Measurements from ENCODE around the gene NBPF8. TPM values are rescaled to one million over a fixed set of nuclear protein-coding genes. Genes with fewer than 3 reads are reported as not detected.
"Not testable (repeated sequence)": the region's sequence is repeated elsewhere in the genome, so short reads cannot be mapped to it uniquely, and the experiment has no call there.

NBPF8 gene
- total RNA-seq, 1 donor from 2014 or later, result 14.3 TPM

DNA sequence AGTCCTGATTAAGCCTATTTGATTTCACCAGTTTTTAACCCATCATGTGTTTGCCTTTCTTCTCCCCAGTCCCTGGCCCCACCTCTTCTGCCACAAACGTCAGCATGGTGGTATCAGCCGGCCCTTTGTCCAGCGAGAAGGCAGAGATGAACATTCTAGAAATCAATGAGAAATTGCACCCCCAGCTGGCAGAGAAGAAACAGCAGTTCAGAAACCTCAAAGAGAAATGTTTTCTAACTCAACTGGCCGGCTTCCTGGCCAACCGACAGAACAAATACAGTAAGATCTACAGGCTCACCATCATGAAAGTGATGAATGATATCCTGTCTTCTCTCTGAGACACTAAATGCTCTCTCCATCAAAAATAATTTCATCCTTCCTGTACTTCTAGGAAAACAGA lies 34.3 kb downstream of the NBPF8 start:
- H3K27me3 Mint-ChIP-seq (ENCODE audit: low read depth); H3K9me3 Mint-ChIP-seq; H3K36me3 Mint-ChIP-seq (ENCODE audit: low read depth); H3K4me1 Mint-ChIP-seq (ENCODE audit: low read depth); DNase-seq (ENCODE audit: low spot score); H3K4me3 Mint-ChIP-seq (ENCODE audit: low read depth); intact Hi-C loops (cut with micrococcal nuclease); H3K27ac Mint-ChIP-seq: not testable (repeated sequence)

Other genes starting within 250 kb of the NBPF8 start
- gene SEC22B, start 238.5 kb upstream of the NBPF8 start, total RNA-seq, result 19.1 and 21.8 TPM in 2 replicates

Data from activated T-helper 2 cell treated with anti-CD3 and anti-CD28 coated beads, Interferon-gamma antibody, Interleukin-2, Interleukin-4, amounts not matched to agents 10 μg/mL and 5 μg/mL and 100 μg/mL, durations not matched to agents 14 hours and 24 hours and 36 hours (primary cell).